Measurements from ENCODE around the gene RSRP1.

The RSRP1 gene

GRCh38 chr1:25194572-25195020 lies 52.7 kb downstream of the RSRP1 start:
- Mint-ChIP-seq H3K9me3 (ENCODE audit: low read depth) (no peaks in the 10 kb centered on the region), H3K36me3 (no peaks in the 10 kb centered on the region), H3K4me1 (ENCODE audit: low read depth) (peaks cover 21% of the 10 kb centered on the region), H3K27ac (no peak overlapping the region), H3K27me3 (no peaks in the 10 kb centered on the region), H3K4me3 (no peak overlapping the region)

- peaks cover 19% of the 10 kb centered on the region for H3K4me1 Mint-ChIP-seq (ENCODE audit: low read depth)
- no peak overlapping the region for H3K27ac Mint-ChIP-seq
- no peak overlapping the region for H3K4me3 Mint-ChIP-seq
- no peaks in the 10 kb centered on the region for H3K36me3 Mint-ChIP-seq
- no peaks in the 10 kb centered on the region for H3K9me3 Mint-ChIP-seq (ENCODE audit: low read depth)
- no peaks in the 10 kb centered on the region for H3K27me3 Mint-ChIP-seq
Measured at GRCh38 chr1:25194054-25194453, 53.2 kb downstream of the RSRP1 start.

GRCh38 chr1:25193229-25193628 lies 54.0 kb downstream of the RSRP1 start:
- Mint-ChIP-seq H3K27me3 (no peaks in the 10 kb centered on the region), H3K4me3 (no peak overlapping the region), H3K4me1 (ENCODE audit: low read depth) (peaks cover 11% of the 10 kb centered on the region), H3K9me3 (ENCODE audit: low read depth) (no peaks in the 10 kb centered on the region), H3K36me3 (no peaks in the 10 kb centered on the region), H3K27ac (no peak overlapping the region)
